ENCODE results near the gene CEP20.
"Not testable (repeated sequence)": the region's sequence is repeated elsewhere in the genome, so short reads cannot be mapped to it uniquely, and the experiment has no call there.

The CEP20 gene

DNA sequence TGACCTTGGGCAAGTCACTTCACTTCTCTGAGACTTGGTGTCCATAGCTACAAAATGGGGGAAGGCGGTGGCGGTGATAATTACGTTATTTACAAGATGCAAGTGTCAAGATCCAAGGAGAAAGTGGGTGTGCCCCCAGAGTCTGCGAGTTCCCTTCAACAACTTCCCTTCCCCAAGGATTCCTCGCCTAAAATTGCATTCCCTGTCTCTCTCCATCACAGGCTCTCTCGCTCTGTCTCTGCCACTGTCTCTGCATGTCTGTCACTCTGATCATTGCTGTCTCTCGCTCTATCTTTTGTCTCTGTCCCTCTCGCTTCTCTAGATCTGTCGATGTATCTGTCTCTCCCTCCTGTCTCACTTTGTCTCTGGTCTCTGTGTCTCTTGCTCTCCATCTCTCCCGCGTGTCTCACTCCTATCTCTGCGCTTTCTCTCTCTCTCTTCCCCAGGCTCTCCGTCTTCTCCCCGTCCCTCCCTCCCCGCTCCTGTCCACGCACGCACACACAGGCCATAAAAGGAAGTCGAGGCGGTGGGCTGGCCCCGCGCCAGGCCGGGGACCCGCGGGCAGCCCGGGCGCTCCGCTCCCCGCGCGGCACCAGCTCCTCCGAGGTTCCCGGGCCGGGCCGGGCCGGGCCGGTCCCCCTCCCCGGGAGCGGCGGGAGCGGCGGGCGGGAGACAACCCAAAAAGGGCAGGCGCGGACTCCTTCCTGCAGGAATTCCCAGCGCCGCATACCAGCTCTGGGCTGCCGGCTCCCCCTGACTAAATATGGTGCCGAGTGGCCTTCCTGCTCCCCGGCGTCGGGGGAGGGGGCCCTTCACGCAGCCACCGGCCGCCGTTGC lies 30.5 kb downstream of the CEP20 start:
- no peak for DNase-seq

DNA sequence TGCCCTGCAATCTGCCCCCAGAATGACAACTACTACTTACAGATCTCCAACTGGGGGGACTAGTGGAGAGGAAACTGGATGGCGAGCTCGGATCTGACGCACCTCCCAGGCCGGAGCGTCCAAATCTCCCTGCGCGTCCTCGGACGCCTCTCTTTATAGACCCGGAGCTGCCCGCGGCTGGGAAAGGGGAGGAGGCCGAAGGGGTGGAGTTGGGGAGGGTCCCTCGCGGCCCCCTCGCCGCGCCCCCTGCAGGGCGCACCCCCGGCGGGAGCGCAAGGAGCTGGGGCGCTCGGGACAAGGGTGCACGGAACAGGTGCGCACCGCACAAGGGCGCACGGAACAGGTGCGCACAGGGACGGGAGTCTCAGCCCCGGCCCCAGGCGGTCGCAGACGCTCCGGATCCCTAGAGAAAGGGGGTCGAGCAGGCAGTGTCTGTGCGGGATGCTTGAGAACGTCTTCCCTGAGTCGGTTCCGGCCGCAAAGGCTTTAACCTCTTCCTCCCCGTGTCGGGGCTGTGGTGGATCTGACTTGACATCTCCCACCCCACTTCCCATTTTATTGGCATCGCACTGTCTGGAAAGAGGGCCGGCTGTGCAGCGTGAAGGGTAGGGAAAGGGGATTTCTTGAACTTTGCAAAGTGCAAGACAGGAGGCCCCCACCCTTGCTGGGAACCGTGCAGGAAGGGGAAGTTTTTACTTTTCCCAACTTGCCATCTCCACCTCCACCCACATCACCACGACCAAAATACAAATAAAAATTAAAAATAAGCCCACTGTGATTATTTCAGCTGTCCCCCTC lies 31.3 kb downstream of the CEP20 start, which contains the start of gene MYH11:
TSS of gene MYH11 (minus strand) at position 128 of the 798 bp plus-strand sequence. CDS start 18,776 bp downstream, outside the sequence.
- no peak for DNase-seq

- no peak for DNase-seq
Measured at GRCh38 chr16:15856182-15856581, 32.2 kb downstream of the CEP20 start.

DNA sequence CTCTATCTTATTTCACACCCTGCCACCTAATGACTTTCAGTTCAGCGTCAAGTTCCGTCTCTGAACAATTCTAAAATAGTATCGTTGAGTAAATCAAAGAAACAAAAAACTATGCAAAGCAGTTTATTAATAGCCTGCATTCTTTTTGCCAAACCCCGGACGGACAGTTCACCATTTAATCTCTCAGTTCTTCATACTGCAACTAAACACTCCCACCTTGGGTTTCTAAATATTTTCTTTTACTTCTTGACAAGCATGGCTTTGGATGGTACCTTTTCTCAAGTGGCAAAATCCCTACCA lies 32.7 kb downstream of the CEP20 start:
- no peak for DNase-seq

- DNase-seq, result no peak
Measured at GRCh38 chr16:15854906-15855703, 33.3 kb downstream of the CEP20 start.

- DNase-seq, result no peak
Measured at GRCh38 chr16:15854061-15854460, 34.3 kb downstream of the CEP20 start.

DNA sequence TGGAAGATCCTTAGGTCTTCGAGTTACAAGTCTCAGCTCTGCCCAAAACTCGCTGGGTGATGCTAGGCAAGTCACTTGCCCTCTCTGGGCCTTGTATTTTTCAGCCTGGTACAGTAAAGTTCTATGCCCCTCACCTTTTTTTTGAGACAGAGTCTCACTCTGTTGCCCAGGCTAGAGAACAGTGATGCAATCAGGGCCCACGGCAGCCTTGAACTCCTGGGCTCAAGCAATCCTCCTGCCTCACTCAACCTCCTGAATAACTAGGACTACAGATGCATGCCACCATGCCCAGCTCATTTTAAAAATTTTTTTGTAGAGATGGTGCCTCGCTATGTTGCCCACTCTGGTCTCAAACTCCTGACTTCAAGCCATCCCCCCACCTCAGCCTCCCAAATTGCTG lies 35.4 kb downstream of the CEP20 start:
- DNase-seq, result no peak

DNA sequence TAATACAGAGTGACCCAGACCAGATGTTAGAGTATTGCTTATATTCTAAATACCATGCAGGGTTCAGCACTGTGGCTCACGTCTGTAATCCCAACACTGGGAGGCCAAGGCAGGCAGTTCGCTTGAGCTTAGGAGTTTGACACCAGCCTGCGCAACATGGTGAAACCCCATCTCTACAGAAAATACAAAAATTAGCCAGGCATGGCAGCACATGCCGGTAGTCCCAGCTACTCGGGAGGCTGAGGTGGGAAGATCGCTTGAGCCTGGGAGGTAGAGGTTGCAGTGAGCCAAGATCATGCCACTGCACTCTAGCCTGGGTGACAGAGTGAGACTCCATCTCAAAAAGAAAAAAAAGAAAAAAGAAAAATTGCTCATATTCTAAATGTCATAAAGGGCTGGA lies 37.8 kb downstream of the CEP20 start:
- not testable (repeated sequence) for DNase-seq

DNA sequence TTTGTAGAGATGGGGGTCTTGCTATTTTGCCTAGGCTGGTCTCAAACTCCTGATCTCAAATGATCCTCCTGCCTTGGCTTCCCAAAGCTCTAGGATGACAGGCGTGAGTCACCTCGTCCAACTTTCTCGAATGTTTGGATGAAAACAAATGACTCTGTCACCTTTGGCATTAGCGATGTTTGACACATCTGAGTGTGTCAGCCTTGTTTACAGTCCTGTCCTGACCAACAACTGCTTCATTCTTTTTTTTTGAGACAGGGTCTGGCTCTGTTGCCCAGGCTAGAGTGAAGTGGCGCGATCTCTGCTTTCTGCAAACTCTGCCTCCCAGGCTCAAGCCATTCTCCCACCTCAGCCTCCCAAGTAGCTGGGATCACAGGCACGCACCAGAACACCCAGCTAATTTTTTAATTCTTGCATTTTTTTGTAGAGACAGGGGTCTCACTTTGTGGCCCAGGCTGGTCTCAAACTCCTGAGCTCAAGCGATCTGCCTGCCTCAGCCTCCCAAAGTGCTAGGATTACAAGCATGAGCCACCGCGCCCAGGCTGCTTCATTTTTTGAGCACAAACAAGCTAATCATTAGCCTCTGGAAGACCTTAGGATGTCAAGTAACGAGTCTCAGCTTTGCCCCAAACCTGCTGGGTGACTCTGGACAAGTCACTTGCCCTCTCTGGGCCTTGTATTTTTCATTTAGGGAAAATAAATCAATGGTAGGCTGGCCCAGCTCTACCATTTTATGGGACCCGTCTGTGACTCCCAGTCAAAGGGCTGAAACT lies 39.0 kb downstream of the CEP20 start:
- no peak for DNase-seq

DNA sequence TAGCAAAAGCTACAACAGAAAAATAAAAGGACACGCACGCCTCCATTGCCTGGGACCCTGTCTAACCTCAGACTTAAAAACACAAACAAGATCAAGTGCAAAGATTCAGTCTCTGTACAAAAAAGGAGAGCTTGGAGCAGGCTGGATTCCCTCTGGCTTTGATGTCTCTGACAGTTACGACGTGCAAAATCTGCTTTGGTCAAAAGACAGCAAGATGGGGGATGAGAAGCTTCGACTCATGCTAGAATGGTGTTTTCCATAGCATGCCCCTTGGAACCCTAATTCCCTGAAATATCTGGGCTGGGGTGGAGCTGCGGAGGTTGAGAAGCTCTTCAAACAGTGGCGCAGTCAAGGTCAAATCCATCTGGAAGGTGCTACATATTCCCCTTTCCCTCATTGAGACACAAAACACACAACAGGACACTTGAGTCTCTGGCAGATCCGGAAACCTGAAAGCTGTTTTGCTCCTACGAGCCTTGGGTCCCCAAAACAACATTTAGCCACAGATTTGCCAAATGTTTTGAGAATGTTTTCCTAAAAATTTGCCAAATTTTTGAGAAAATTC lies 40.7 kb downstream of the CEP20 start:
- no peak for DNase-seq

- DNase-seq, result no peak
Measured at GRCh38 chr16:15846510-15846909, 41.9 kb downstream of the CEP20 start.

- DNase-seq, result no peak
Measured at GRCh38 chr16:15843635-15844279, 44.6 kb downstream of the CEP20 start.

GRCh38 chr16:15839204-15839603 lies 49.2 kb downstream of the CEP20 start:
- DNase-seq, result not testable (repeated sequence)

DNA sequence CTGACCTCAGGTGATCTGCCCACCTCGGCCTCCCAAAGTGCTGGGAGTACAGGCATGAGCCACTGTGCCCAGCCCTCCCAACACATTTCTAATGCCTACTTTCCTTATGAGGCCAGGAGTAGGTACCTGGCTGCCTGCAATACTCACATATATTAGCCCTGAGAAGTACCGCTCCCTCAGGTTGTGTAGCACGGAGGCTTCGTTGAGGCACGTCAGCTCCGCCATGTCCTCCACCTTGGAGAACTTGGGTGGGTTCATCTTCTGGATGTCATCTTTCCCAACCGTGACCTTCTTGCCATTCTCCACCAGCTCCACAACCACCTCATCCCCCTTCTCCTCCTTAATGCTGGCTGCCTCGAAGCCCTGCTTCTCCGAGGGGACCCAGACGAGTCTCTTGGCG lies 50.6 kb downstream of the CEP20 start:
- no peak for DNase-seq

DNA sequence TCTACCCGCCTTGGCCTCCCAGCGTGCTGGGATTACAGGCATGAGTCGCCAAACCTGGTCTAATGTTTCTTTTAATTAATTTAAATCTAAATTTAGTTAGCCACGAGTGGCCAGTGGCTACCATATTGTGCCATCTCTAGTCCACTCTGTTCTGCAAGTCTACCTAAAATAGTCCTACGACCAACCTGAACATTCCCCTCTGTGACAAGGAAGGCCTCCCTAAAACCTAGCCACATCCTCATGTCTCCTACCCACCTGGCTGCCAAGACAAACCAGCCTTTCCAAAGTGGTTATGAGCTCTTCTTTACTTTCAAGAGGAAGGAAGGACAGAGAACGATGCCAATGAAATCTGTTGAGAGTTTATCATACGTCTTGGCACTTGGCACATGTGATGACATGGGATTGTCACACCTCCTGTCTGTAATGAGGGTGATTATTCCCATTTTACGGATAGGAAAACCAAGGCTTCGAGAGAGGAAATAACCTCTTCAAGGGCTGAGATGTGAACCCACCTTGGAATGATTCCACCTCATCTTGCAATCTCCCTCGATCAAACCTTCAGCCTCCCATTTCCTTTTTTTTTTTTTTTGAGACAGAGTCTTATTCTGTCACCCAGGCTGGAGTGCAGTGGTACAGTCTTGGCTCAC lies 51.3 kb downstream of the CEP20 start:
- no peak for DNase-seq

- no peak for DNase-seq
Measured at GRCh38 chr16:15836074-15836473, 52.3 kb downstream of the CEP20 start.

DNA sequence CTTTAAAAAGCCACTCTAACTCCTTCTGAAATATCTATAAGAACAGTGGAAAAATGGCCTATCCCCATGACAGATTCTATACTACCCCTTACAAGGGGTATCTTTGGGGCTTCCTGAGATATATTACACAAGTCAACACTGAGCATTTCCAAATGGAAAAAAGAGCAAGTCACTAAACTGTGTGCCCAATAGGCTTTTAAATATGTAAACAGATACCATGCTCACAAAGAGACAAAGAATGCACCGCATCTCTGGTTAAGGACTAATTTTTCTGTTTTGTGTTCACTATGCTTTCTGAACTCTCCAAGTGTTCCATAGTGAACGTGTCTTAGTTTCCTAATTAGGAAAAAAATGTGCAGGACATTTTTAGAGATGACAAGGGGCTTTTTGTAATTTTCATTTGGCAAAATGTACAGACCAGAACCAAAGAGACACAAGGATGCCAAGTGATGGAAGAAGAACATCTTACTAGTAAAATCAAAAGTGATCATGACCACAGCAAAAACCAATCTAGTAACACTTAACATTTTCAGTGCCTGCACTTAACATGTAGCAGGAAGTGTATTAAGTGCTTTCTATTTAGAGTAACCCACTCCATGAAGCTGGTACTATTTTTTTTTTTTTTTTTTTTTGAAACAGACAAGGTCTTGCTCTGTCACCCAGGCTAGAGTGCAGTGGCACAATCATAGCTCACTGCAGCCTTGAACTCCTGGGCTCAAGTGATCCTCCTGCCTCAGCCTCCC lies 53.1 kb downstream of the CEP20 start:
- no peak for DNase-seq

GRCh38 chr16:15834502-15834901 lies 53.9 kb downstream of the CEP20 start:
- no peak for DNase-seq

DNA sequence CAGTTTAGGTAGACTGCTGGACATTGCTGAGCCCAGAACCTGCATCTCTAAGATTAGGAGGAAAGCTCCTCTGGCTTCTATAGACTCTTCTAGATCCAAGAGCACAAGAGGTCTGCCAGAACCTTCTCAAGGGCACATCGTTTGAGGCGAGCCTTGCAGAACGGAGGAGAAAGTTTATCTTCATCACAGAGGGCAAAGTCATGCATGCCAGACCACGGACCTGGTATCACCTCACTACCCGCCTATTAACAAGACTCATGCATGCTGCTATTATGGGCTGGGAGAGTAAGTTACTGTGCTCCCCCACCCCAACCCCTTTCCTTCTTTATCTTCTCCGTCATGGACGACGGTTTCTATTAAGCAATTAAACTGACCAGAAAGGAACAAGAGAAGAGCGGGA lies 54.9 kb downstream of the CEP20 start:
- no peak for DNase-seq

DNA sequence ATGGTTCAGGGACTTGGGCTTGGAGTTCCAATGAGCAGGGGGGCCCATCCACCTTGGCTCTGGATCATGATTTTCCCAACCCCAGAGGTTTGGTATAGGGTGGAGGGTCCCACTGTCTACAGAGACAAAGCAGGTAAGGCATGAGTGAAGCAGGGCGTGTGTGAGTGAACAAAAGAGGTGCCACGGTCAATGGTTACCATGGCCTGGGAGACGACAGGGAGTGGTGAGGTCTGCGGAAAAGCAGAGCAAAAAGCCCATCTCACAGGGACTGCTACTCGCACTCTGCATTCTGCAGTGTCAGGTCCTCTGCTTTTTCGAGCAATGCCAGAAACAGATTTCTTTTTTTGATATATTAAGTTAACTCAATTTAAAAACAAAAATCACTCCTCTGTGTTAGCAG lies 56.2 kb downstream of the CEP20 start:
- no peak for DNase-seq

Measured in CD4-positive, alpha-beta T cell treated with Interleukin-12 subunit alpha and Interleukin-12 subunit beta, for 1 hour (primary cell).